IMR-90 (cell line): Measurements from ENCODE around the gene TACC3. TPM values are rescaled to one million over a fixed set of nuclear protein-coding genes. Genes with fewer than 3 reads are reported as not detected.

Experiments used
- ATAC-seq: fragments of 200-7000 bp; cut with Tn5 transposase; 2 replicates; pipeline ENCODE4 v1.9.1; 2020; ENCODE audit warnings: low read depth, mild to moderate bottlenecking, moderate library complexity
- BruUV-seq: library from RNA; stranded (reverse); fragments of 400-500 nt; replicated peaks from 2 replicates; lab custom pipeline; 2021; lab: Mats Ljungman, UMichigan
- CTCF ChIA-PET: fragments of 300-600 bp; formaldehyde crosslinking; extraction: SDS; loops from one replicate; lab custom pipeline; 2021; ENCODE audit warnings: antibody characterized with exemption; lab: Yijun Ruan, JAX
- POLR2A ChIA-PET: fragments of 300-600 bp; sonication (Branson Sonifier 250); formaldehyde crosslinking; loops from one replicate; lab custom pipeline; 2022; ENCODE audit warnings: antibody characterized with exemption; ENCODE audit not compliant: unreplicated experiment; lab: Charles Lee
- DNase-seq: peaks from one replicate; pipeline ENCODE4 v3.0.0; 2013
- H2AFZ ChIP-seq: replicated peaks from 2 replicates; pipeline ENCODE3; 2013; ENCODE audit warnings: low read length, mild to moderate bottlenecking; ENCODE audit not compliant: poor library complexity
- H2AK5ac ChIP-seq: 2 replicates; pipeline ENCODE4 v1.6.1; 2013; ENCODE audit warnings: low read depth, low read length, inconsistent platforms
- H2AK9ac ChIP-seq: replicated peaks from 2 replicates; pipeline ENCODE3; 2013; ENCODE audit warnings: mild to moderate bottlenecking, low read depth, low read length, moderate library complexity; ENCODE audit not compliant: poor library complexity
- H2BK120ac ChIP-seq: 2 replicates; pipeline ENCODE4 v1.6.1; 2013; ENCODE audit warnings: low read depth, low read length, inconsistent platforms
- H2BK15ac ChIP-seq: 3 replicates; pipeline ENCODE4 v1.6.1; 2013; ENCODE audit warnings: low read depth, low read length, inconsistent platforms
- H2BK20ac ChIP-seq: 2 replicates; pipeline ENCODE4 v1.6.1; 2013; ENCODE audit warnings: low read depth, mild to moderate bottlenecking, inconsistent platforms, low read length, moderate library complexity
- H2BK5ac ChIP-seq: 2 replicates; pipeline ENCODE4 v1.6.1; 2013; ENCODE audit warnings: mild to moderate bottlenecking, low read depth, low read length, inconsistent platforms; ENCODE audit not compliant: poor library complexity, severe bottlenecking
- H3K14ac ChIP-seq: replicated peaks from 2 replicates; pipeline ENCODE4 v1.6.1; 2013; ENCODE audit warnings: low read depth, low read length, inconsistent platforms
- H3K18ac ChIP-seq: 2 replicates; pipeline ENCODE4 v1.6.1; 2013; ENCODE audit warnings: low read depth, low read length, control low read depth
- H3K23ac ChIP-seq: 2 replicates; pipeline ENCODE4 v1.6.1; 2013; ENCODE audit warnings: low read depth, low read length, inconsistent platforms
- H3K27ac ChIP-seq: 2 replicates; pipeline ENCODE4 v1.5.1; 2013; ENCODE audit warnings: mild to moderate bottlenecking, control low read depth, low read length; ENCODE audit not compliant: insufficient read depth
- H3K27me3 ChIP-seq: 2 replicates; pipeline ENCODE4 v1.6.1; 2013; ENCODE audit warnings: low read length; ENCODE audit not compliant: control insufficient read depth, insufficient read depth
- H3K36me3 ChIP-seq: 2 replicates; pipeline ENCODE4 v1.6.1; 2013; ENCODE audit warnings: low read length, mixed read lengths; ENCODE audit not compliant: control insufficient read depth, insufficient read depth
- H3K4ac ChIP-seq: 2 replicates; pipeline ENCODE4 v1.6.1; 2013; ENCODE audit warnings: low read depth, low read length, inconsistent platforms
- H3K4me1 ChIP-seq: 2 replicates; pipeline ENCODE4 v1.6.1; 2013; ENCODE audit warnings: low read length, mixed read lengths; ENCODE audit not compliant: control insufficient read depth, insufficient read depth
- H3K4me2 ChIP-seq: 2 replicates; pipeline ENCODE4 v1.6.1; 2013; ENCODE audit warnings: low read depth, mild to moderate bottlenecking, control low read depth, low read length, moderate library complexity
- H3K4me3 ChIP-seq: 2 replicates; pipeline ENCODE4 v1.5.1; 2013; ENCODE audit warnings: low read depth, mild to moderate bottlenecking, control low read depth, low read length, moderate library complexity; ENCODE audit not compliant: insufficient read depth
- H3K56ac ChIP-seq: 2 replicates; pipeline ENCODE4 v1.6.1; 2013; ENCODE audit warnings: low read length, inconsistent platforms; ENCODE audit not compliant: insufficient read depth; ENCODE audit errors: extremely low read depth
- H3K79me1 ChIP-seq, 2 experiments: 2 replicates each; pipeline ENCODE4 v1.6.1; 2013; ENCODE audit warnings: low read length in 2 of 2, inconsistent platforms in 1 of 2, low read depth in 1 of 2
- H3K9ac ChIP-seq: 2 replicates; pipeline ENCODE4 v1.6.1; 2013; ENCODE audit warnings: low read depth, low read length, control low read depth
- H3K9me1 ChIP-seq: 2 replicates; pipeline ENCODE4 v1.6.1; 2013; ENCODE audit warnings: low read length, inconsistent platforms; ENCODE audit not compliant: insufficient read depth
- H3K9me3 ChIP-seq: 2 replicates; pipeline ENCODE4 v1.6.1; 2013; ENCODE audit warnings: low read length; ENCODE audit not compliant: control insufficient read depth, insufficient read depth
- H4K20me1 ChIP-seq: 2 replicates; pipeline ENCODE4 v1.6.1; 2013; ENCODE audit warnings: low read length, inconsistent platforms; ENCODE audit not compliant: insufficient read depth
- H4K5ac ChIP-seq: 2 replicates; pipeline ENCODE4 v1.6.1; 2013; ENCODE audit warnings: mild to moderate bottlenecking, low read depth, low read length, control low read depth
- H4K8ac ChIP-seq, 2 experiments: 2 replicates each; pipeline ENCODE4 v1.6.1; 2013; ENCODE audit warnings: low read depth in 2 of 2, low read length in 2 of 2, control low read depth in 1 of 2, inconsistent platforms in 1 of 2
- H4K91ac ChIP-seq: 2 replicates; pipeline ENCODE4 v1.6.1; 2013; ENCODE audit warnings: low read depth, low read length, inconsistent platforms; ENCODE audit not compliant: insufficient read depth
- BHLHE40 ChIP-seq: fragments of 150-350 bp; IDR thresholded peaks from 2 replicates; pipeline ENCODE4 v1.6.1; 2016; ENCODE audit warnings: mild to moderate bottlenecking, low read depth, low read length
- CEBPB ChIP-seq: IDR thresholded peaks from 2 replicates; pipeline ENCODE4 v1.6.1; 2012; ENCODE audit warnings: low read depth, low read length, improper control_type of control experiment
- CHD1 ChIP-seq: IDR thresholded peaks from 2 replicates; pipeline ENCODE4 v1.6.1; 2012; ENCODE audit warnings: low read depth, low read length, improper control_type of control experiment
- FOS ChIP-seq: fragments of 150-350 bp; IDR thresholded peaks from 2 replicates; pipeline ENCODE4 v1.6.1; 2016; ENCODE audit warnings: low read depth, low read length
- MAFK ChIP-seq: IDR thresholded peaks from 2 replicates; pipeline ENCODE4 v1.6.1; 2012; ENCODE audit warnings: low read depth, low read length, improper control_type of control experiment
- MXI1 ChIP-seq: IDR thresholded peaks from 2 replicates; pipeline ENCODE4 v1.6.1; 2012; ENCODE audit warnings: low read depth, mild to moderate bottlenecking, low read length, moderate library complexity, borderline replicate concordance
- POLR2A ChIP-seq: IDR thresholded peaks from 2 replicates; pipeline ENCODE4 v1.6.1; 2012; ENCODE audit warnings: mild to moderate bottlenecking, low read depth, low read length
- RAD21 ChIP-seq: IDR thresholded peaks from 2 replicates; pipeline ENCODE4 v1.6.1; 2012; ENCODE audit warnings: low read length, improper control_type of control experiment
- RCOR1 ChIP-seq: IDR thresholded peaks from 2 replicates; pipeline ENCODE4 v1.6.1; 2012; ENCODE audit warnings: mild to moderate bottlenecking, low read length, improper control_type of control experiment; ENCODE audit not compliant: insufficient replicate concordance
- RFX5 ChIP-seq: IDR thresholded peaks from 2 replicates; pipeline ENCODE4 v1.8.0; 2012; ENCODE audit warnings: low read depth, mild to moderate bottlenecking, low read length, moderate library complexity
- SMC3 ChIP-seq: fragments of 150-350 bp; IDR thresholded peaks from 2 replicates; pipeline ENCODE4 v1.6.1; 2016; ENCODE audit warnings: low read depth, mild to moderate bottlenecking, antibody characterized with exemption, low read length, moderate library complexity
- WGBS, 2 experiments: methylation state at CpG; one replicate each; pipeline versions ENCODE4 v1.1.5 to v1.1.7; 2013; ENCODE audit warnings: missing lambda C conversion rate in 2 of 2; ENCODE audit not compliant: insufficient read length in 1 of 2; ENCODE audit errors: extremely low coverage in 2 of 2; 5-methylcytosine and 5-hydroxymethylcytosine counted together
- dilution Hi-C: fragments of 300-500 bp; cut with HindIII; formaldehyde crosslinking; loops from one replicate; pipeline ENCODE4 v1.14.3; 2018; ENCODE audit warnings: low sequenced_read_pairs; ENCODE audit not compliant: unreplicated experiment
- in situ Hi-C: fragments of 300-500 bp; cut with MboI; formaldehyde crosslinking; loops from 3 replicates; pipeline ENCODE4 v1.14.3; 2019; ENCODE audit warnings: low sequenced_read_pairs, inconsistent platforms, mixed read lengths
- intact Hi-C: fragments of 100-400 bp; cut with micrococcal nuclease; formaldehyde crosslinking; loops from 2 replicates; pipeline ENCODE4 v1.10.0; 2022
- polyA plus RNA-seq, 3 experiments: library from polyadenylated mRNA; depleted of rRNA; stranded (reverse); fragments of >200 nt; gene quantifications; 2 replicates each; pipeline ENCODE4 v1.2.3, GENCODE V29; 2012; ENCODE audit warnings: low replicate concordance in 1 of 3
- total RNA-seq: library from RNA; depleted of rRNA; stranded (reverse); fragments of >200 nt; gene quantifications from 2 replicates; pipeline ENCODE4 v1.2.3, GENCODE V29; 2012
- TF ChIP-seq, protein P1 (sequence below): fragments of 150-350 bp; IDR thresholded peaks from 2 replicates; pipeline ENCODE4 v1.6.1; 2016; ENCODE audit warnings: low read depth, mild to moderate bottlenecking, low read length, moderate library complexity, borderline replicate concordance
- TF ChIP-seq, protein P2 (sequence below): conservative IDR thresholded peaks from 2 replicates; pipeline ENCODE4 v1.5.1; 2012; ENCODE audit warnings: mild to moderate bottlenecking, low read depth, low read length, improper control_type of control experiment
- TF ChIP-seq, protein P3 (sequence below): fragments of 150-350 bp; IDR thresholded peaks from 2 replicates; pipeline ENCODE4 v1.6.1; 2017; ENCODE audit warnings: mild to moderate bottlenecking, antibody characterized with exemption, low read length, low read depth

The TACC3 gene
- total and polyA plus RNA-seq, 2 of the 4 experiments (the other 2 are of a cell fraction) = 15.1 to 49.7 TPM

DNA sequence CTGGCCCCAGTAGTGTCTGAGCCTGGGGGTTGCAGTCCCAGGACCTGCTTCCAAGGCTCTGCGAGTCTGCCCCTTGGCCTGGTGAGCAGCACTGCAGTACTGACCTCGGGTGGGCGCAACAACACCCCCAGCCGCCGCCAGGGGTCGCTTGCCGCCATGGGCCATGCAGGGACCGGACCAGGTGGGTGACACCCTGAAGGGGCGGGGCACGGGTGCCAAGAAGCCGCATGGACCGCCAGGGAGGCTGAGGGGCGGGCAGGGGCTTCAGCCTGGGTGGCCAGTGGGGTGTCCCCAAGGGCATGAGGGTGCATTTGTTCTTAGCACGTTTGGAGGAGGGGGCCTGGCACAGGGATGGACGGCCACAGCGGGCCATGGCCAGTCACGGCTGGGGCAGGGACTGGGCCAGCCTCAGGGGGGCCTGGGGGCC lies 25.0 kb downstream of the TACC3 start:
- BruUV-seq = no TSS peak
- no peak overlapping the region for H3K14ac ChIP-seq
- peak overlapping the region; percentile 26 for H2AFZ ChIP-seq
- H3K4ac ChIP-seq = no peak overlapping the region
- no peaks in the 10 kb centered on the region; the same call in 1 of the 2 replicates for H3K27me3 ChIP-seq
- no peaks in the 10 kb centered on the region for H3K79me1 ChIP-seq
- no peak overlapping the region for H3K56ac ChIP-seq
- no peak overlapping the region for H4K8ac ChIP-seq
- no peak overlapping the region for H3K18ac ChIP-seq
- 0% methylated on average over 1 of the region's 17 CpGs; no CpG with 5 or more reads in 1 of the 2 experiments for WGBS, 2 experiments
- H3K9ac ChIP-seq = no peak overlapping the region
- H2BK15ac ChIP-seq = no peak overlapping the region
- dilution Hi-C loops = no loop called here
- H3K4me2 ChIP-seq = no peak overlapping the region
- H3K9me1 ChIP-seq = no peaks in the 10 kb centered on the region
- no peak overlapping the region for H3K27ac ChIP-seq
- ATAC-seq = peak; percentile 87
- CTCF ChIA-PET = no interaction called here
- H2AK5ac ChIP-seq = no peak overlapping the region
- TF ChIP-seq BHLHE40 (no peak), RAD21 (peak; percentile 64), FOS (no peak), CHD1 (no peak), MAFK (no peak), RFX5 (no peak), RCOR1 (no peak), SMC3 (peak; percentile 85), CEBPB (no peak), POLR2A (no peak), MXI1 (no peak)
- TF ChIP-seq, protein P1, sequence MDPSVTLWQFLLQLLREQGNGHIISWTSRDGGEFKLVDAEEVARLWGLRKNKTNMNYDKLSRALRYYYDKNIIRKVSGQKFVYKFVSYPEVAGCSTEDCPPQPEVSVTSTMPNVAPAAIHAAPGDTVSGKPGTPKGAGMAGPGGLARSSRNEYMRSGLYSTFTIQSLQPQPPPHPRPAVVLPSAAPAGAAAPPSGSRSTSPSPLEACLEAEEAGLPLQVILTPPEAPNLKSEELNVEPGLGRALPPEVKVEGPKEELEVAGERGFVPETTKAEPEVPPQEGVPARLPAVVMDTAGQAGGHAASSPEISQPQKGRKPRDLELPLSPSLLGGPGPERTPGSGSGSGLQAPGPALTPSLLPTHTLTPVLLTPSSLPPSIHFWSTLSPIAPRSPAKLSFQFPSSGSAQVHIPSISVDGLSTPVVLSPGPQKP = no peak
- TF ChIP-seq, protein P2, sequence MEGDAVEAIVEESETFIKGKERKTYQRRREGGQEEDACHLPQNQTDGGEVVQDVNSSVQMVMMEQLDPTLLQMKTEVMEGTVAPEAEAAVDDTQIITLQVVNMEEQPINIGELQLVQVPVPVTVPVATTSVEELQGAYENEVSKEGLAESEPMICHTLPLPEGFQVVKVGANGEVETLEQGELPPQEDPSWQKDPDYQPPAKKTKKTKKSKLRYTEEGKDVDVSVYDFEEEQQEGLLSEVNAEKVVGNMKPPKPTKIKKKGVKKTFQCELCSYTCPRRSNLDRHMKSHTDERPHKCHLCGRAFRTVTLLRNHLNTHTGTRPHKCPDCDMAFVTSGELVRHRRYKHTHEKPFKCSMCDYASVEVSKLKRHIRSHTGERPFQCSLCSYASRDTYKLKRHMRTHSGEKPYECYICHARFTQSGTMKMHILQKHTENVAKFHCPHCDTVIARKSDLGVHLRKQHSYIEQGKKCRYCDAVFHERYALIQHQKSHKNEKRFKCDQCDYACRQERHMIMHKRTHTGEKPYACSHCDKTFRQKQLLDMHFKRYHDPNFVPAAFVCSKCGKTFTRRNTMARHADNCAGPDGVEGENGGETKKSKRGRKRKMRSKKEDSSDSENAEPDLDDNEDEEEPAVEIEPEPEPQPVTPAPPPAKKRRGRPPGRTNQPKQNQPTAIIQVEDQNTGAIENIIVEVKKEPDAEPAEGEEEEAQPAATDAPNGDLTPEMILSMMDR = peak; percentile 72
- TF ChIP-seq, protein P3, sequence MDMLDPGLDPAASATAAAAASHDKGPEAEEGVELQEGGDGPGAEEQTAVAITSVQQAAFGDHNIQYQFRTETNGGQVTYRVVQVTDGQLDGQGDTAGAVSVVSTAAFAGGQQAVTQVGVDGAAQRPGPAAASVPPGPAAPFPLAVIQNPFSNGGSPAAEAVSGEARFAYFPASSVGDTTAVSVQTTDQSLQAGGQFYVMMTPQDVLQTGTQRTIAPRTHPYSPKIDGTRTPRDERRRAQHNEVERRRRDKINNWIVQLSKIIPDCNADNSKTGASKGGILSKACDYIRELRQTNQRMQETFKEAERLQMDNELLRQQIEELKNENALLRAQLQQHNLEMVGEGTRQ = peak; percentile 19; the same call in 1 of the 2 replicates
- peaks cover 4% of the 10 kb centered on the region; the same call in 1 of the 2 replicates for H4K20me1 ChIP-seq
- in situ Hi-C loops = no loop called here
- no peak overlapping the region for H2BK20ac ChIP-seq
- H3K36me3 ChIP-seq = peaks cover 9% of the 10 kb centered on the region
- intact Hi-C loops = no loop called here
- no peak overlapping the region for H2BK120ac ChIP-seq
- H2AK9ac ChIP-seq = peak overlapping the region; percentile 91
- H4K5ac ChIP-seq = no peak overlapping the region
- no peaks in the 10 kb centered on the region for H3K9me3 ChIP-seq
- H3K4me1 ChIP-seq = no peaks in the 10 kb centered on the region
- H2BK5ac ChIP-seq = no peak overlapping the region
- no peak overlapping the region for H4K91ac ChIP-seq
- no peak overlapping the region for H3K4me3 ChIP-seq
- POLR2A ChIA-PET = no interaction called here
- no peak overlapping the region for H3K23ac ChIP-seq
- peak; percentile 45 for DNase-seq
